Epidermal melanocyte (primary cell): ENCODE measurements around the gene SHOX.
A peak's percentile ranks its signal among the peaks of the same experiment; 100 is the strongest.
"Not testable (repeated sequence)": the region's sequence is repeated elsewhere in the genome, so short reads cannot be mapped to it uniquely, and the experiment has no call there.

Experiments
- DNase-seq: peaks from one replicate; pipeline ENCODE4 v3.0.0; 2011; ENCODE audit warnings: low spot score; ENCODE audit not compliant: insufficient read length

SHOX gene

GRCh38 chrX:636981-637659 is 6.5 kb downstream of the SHOX start:
- no peak for DNase-seq

DNA sequence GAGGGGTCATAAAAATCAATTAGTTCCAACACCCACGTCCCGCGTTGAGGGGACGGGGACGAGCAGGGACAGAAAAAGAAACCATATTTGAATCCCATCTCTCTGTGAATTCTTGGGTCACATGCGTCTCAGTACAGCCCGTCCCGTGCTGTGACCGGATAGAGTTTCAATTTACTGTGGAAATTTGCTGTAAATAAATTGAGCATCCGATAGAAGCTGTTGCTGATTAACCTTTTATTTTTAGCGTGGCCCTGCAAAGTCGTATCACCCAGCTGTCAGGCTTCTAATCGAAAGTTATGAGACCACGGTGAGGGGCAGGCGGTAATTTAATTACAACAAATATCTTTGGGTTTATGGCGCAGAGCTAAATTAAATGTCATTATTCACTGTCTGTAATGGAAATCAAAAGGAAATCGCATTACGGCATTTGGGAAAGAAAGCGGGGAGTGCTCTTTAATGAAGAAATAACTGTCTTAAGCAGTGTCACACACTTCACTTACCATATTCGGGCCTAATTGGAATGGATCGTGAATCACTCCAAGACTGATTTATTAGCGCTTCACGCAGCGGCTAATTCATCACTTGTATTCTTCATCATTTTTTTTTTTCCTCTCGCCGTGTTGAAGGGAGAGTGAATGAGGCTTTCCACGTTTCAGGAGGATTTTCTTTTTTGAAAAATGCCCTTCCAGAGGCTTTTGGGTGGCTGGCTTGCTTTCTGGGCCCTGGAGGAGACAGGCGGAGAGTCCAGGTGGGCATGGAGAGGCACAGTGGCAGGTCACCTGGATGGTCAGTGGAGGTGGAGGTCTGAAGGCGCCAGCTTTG is 7.3 kb downstream of the SHOX start:
- DNase-seq, result no peak

DNA sequence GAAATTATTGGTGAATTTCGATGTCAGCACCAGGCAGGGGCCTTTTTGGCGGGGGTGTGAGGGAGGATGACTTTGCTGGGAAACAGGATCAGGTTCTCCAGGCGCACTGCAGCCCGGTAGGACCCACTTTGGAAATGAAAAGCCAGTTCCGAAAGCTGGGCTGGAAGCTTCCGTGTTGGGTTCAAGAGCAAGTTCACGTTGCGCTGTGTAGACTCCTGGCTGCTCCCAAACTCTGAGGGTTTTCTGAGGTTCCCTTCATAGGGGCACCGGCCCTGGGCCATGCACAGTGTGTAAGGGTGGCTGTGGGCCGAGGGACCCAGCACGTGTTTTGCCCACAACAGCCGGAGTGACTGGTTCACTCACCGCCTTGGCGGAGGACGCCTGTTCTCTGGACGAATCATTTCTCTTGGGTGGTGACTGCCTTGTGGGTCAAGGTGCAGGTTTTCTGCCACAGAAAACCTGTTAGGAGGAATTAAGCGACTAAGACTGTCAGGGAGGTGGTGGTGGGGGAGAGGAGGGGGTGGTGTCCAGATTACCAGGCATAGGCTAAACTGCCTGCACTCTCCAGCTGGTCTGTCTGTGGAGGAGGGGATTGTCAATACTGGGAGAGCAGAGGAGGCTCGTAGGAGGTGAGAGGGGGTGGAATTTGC is 8.0 kb downstream of the SHOX start:
- no peak for DNase-seq

DNA sequence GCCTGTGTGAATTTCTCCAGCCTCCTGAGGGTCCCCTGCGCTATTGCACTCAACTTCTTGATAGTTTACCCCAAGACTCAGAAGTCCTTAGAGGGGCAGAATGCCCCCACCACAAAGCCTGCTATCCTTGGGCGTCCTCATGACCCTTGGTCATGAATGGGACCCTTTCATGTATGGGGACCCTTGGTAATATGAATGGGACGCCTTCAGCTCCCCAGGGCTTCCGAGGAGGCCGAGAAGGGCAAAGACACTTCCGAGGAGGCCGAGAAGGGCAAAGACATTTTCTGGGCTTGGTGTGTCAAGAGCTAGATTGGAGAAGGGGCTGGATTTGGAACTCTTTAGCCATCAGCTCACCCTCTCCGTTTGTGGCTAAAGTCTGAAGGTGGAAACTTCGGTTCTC is 8.6 kb downstream of the SHOX start:
- no peak for DNase-seq

- DNase-seq, result no peak
Observed at GRCh38 chrX:640641-641040, 10.1 kb downstream of the SHOX start.

DNA sequence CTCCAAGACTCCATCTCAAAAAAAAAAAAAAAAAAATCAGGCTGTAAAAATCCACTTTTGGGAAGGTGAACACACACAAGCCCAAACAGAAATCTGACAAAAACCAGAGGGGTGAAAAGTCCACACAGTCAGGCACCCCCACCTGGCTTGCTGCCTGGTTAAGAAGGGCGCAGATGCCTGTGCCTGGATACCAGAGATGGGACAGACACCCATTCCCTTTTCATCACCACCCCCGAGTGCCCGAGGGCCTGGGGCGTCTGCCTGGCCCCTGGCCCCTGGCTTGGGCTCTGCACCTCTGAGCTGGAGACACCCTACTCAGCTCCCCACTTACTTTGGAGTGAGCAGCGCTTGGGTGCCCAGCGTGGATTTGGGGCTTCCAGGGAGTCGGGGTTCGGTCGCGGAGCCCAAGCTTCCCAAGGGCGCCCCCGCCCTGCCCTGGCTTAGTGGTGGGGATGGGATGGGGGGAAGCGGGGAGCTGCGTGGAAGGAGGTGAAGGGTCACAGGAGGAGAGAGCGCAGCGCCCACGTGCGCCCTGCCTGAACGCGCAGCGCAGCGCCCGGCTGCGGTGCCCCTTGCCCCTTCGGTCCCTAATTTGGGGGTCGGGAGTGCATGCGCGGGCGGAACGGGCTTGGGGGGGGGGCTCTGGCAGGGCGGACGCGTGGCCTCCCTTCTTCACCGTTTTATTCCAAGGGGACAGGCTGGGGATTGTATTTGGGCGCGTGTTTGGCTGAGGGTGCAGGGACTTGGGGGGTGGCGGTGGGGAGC is 11.3 kb downstream of the SHOX start:
- DNase-seq, result no peak

DNA sequence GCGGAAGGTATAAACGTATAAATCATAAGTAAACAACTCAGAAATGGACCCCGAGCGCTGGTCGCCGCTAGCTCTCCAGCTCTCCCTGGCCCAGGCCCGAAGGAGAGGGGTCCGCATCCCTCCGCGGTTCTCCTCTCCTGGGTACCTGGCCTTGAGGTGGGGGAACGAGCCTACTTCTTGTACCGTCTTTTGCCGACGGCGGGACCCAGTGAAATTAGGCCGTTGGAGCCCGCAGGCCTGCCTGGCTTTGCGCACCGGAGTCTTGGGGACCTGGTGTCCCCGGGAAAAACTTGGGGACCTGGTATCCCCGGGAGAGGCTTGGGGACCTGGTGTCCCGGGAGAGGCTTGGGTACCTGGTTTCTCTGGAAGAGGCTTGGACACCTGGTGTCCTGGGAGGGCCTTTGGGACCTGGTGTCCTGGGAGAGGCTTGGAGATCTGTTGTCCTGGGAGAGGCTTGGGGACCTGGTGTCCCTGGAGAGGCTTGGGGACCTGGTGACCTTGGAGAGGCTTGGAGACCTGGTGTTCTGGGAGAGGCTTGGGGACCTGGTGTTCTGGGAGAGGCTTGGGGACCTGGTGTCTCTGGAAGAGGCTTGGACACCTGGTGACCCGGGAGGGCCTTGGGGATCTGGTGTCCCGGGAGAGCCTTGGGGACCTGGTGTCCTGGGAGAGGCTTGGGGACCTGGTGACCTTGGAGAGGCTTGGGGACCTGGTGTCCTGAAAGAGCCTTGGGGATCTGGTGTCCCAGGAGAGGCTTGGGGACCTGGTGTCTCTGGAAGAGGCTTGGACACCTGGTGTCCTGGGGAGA is 12.0 kb downstream of the SHOX start:
- DNase-seq, result no peak

- no peak for DNase-seq
Observed at GRCh38 chrX:643241-643595, 12.6 kb downstream of the SHOX start.

GRCh38 chrX:643911-644303 is 13.3 kb downstream of the SHOX start:
- DNase-seq, result no peak

- DNase-seq, result no peak
Observed at GRCh38 chrX:644304-645281, 14.0 kb downstream of the SHOX start.

GRCh38 chrX:646228-646495 is 15.6 kb downstream of the SHOX start:
- DNase-seq, result no peak

DNA sequence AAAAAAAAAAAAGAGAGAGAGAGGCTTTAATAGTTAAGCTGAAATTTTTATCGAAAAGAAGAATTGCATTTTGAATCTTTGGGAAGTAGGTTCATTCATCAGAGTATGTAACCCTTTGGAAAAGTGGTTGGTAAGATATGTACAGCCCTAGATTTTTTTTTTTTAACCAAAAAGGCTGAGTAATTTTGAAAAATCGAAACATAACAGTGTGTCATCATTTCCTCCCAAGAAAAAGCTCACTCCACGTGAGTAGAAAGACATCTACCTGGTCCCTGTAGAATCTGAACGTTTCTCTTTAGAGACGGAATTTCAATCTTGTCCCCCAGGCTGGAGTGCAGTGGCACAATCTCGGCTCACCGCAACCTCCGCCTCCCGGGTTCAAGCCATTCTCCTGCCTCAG is 16.2 kb downstream of the SHOX start:
- DNase-seq, result no peak

DNA sequence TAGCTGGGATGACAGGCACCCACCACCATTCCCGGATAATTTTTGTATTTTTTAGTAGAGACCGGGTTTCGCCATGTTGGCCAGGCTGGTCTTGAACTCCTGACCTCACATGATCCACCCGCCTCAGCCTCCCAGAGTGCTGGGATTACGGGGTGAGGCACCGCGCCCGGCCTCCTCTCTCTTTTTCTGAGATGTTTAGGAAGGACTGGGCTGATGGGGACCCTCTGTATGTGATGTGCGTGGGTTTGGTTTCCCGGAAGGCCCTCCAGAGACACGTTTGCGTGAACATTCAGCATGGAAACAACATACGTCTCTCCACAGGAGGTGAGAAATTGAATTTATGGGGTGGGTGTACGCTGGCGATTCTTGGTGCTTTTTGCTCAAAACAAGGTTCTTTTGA is 18.6 kb downstream of the SHOX start:
- DNase-seq, result no peak

GRCh38 chrX:650324-650723 is 19.7 kb downstream of the SHOX start:
- DNase-seq, result peak; percentile 14

DNA sequence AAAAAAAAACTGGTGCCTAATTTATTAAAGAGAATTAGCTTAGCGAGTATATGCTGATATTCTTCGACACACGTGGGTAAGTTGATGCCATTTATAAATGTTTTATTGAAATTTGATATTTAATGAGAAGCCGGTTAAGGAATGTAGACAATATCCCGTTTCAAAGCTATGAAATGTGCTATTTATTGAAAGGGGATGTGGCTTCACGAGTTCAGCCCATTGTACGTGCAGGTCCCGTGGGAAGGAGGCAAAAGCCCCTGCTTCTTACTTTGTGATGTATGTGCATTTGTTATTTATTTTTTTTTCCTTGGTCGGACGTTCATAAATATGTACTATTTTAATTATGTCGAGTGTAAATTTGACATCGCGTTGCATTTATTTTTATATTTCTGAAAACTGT is 20.2 kb downstream of the SHOX start:
- DNase-seq, result peak; percentile 19

DNA sequence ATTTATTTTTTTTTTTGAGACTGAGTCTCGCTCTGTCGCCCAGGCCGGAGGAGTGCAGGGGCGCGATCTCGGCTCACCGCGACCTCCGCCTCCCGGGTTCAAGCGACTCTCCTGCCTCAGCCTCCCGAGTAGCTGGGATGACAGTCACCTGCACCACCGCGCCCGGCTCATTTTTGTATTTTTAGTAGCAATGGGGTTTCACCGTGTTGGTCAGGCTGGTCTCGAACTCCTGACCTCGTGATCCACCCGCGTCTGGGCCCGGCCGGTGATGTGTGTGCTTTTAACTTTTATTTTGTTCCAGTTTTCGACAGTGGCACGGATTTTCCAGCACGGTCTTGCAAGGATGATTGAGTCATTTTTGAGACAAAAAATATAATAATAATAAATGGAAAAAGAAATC is 21.3 kb downstream of the SHOX start:
- DNase-seq, result not testable (repeated sequence)

DNA sequence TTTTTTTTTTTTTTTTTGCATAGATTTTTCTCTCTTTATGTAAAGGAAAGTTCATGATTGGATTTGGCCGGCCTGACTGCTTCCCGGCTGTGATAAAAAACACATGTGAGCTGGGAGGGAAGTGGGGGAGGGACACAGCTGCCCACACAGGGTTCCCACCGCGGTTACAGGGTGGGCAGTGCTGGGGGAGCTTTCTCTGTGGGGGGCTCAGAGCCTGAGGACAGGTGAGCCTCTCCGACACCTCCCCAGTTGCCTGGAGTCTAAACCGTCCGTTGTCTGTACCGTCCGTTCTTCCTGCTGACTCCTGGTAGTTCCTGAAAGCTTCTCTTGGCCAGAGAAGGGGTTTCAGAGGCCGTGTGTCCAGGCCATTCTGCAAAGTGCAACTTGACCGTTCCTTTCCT is 21.8 kb downstream of the SHOX start:
- no peak for DNase-seq

GRCh38 chrX:653306-653705 is 22.7 kb downstream of the SHOX start:
- DNase-seq, result no peak

- DNase-seq, result no peak
Observed at GRCh38 chrX:661154-661553, 30.6 kb downstream of the SHOX start.

- DNase-seq, result no peak
Observed at GRCh38 chrX:662126-662525, 31.5 kb downstream of the SHOX start.
